VCaP (cell line): Measurements from ENCODE around the gene ALOX15B.

Experiments
- H3K27ac ChIP-seq: fragments of 450-650 bp; 2 replicates; pipeline ENCODE4 v1.5.1; 2017
- CTCF ChIP-seq: fragments of 450-650 bp; conservative IDR thresholded peaks from 2 replicates; pipeline ENCODE4 v1.5.1; 2017; ENCODE audit warnings: mild to moderate bottlenecking, moderate library complexity

The ALOX15B gene

GRCh38 chr17:8005967-8006730 is 32.7 kb upstream of the ALOX15B start:
- TF ChIP-seq CTCF = no peak
- H3K27ac ChIP-seq = no peak overlapping the region

- H3K27ac ChIP-seq = no peak overlapping the region
- TF ChIP-seq CTCF = no peak
These were observed 31.8 kb upstream of the ALOX15B start for GRCh38 chr17:8006836-8007680.

GRCh38 chr17:8007836-8008235 is 31.0 kb upstream of the ALOX15B start:
- no peak overlapping the region for H3K27ac ChIP-seq
- TF ChIP-seq CTCF = no peak

- no peak for TF ChIP-seq CTCF
- no peak overlapping the region for H3K27ac ChIP-seq
These were observed 26.7 kb upstream of the ALOX15B start for GRCh38 chr17:8012045-8012580.

GRCh38 chr17:8012996-8013640 is 25.7 kb upstream of the ALOX15B start:
- no peak overlapping the region for H3K27ac ChIP-seq
- TF ChIP-seq CTCF = no peak

GRCh38 chr17:8013731-8014557 is 24.9 kb upstream of the ALOX15B start:
- no peak overlapping the region for H3K27ac ChIP-seq
- TF ChIP-seq CTCF = no peak
